ENCODE measurements around the gene MAN2A2. TPM values are rescaled to one million over a fixed set of nuclear protein-coding genes. Genes with fewer than 3 reads are reported as not detected.

MAN2A2 gene
- total and polyA plus RNA-seq, 2 experiments from 2014 or later, result 4.3 to 7.7 TPM

DNA sequence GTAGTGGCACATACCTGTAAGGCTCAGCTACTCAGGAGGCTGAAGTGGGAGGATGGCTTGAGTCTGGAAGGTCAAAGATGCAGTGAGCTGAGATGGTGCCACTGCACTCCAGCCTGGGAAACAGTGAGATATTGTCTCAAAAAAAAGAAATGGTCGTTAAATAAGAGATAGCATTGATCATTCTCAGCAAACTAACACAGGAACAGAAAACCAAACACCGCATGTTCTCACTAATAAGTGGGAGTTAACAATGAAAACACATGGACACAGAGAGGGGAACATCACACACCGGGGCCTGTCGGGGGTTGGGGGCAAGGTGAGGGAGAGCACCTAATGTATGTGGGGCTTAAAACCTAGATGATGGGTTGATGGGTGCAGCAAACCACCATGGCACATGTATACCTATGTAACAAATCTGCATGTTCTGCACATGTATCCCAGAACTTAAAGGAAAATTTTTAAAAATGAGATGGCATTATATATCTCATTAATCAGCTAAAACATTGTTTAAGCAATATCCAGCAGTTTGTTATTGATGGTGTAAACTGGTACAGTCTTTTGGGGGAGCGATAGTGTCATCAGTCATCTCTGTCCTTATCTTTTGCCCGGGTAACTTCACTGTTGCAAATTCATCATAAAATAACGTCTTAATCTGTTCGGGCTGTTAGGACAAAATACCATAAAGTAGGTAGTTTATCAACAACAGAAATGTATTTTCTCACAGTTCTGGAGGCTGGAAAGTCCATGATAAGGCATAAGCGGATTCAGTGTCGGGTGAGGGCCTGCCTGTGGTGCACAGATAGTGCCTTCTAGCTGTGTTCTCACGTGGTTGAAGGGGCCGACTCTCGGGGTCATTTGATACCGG lies 1.7 kb upstream of the MAN2A2 start:
- TF ChIP-seq EZH2phosphoT487 (IDR thresholded peaks at IDR 0.05; ENCODE audit: insufficient read depth, low read depth) (no peak), EZH2 (IDR thresholded peaks at IDR 0.05; ENCODE audit: insufficient read depth, poor library complexity, severe bottlenecking) (no peak)
- Histone ChIP-seq H2AFZ (peak overlapping the region; percentile 86), H3K9me2 (ENCODE audit: insufficient read depth) (no peaks in the 10 kb centered on the region), H3K9me3 (ENCODE audit: low read depth) (no peaks in the 10 kb centered on the region), H3K27me3 (replicated peaks; ENCODE audit: insufficient read depth) (no peaks in the 10 kb centered on the region), H3K27ac (peak overlapping the region; percentile 45; the same call in 1 of the 2 replicates), H3K9ac (peak overlapping the region; percentile 78), H3K79me2 (ENCODE audit: insufficient read depth) (no peaks in the 10 kb centered on the region), H4K20me1 (ENCODE audit: insufficient read depth) (no peaks in the 10 kb centered on the region), H3K4me2 (ENCODE audit: unreplicated experiment) (peak overlapping the region; percentile 93), H3K36me3 (ENCODE audit: low read depth) (no peaks in the 10 kb centered on the region), H3F3A (ENCODE audit: insufficient read depth) (peaks cover 10% of the 10 kb centered on the region; the same call in 1 of the 2 replicates), H3K4me1 (ENCODE audit: insufficient read depth) (peaks cover 6% of the 10 kb centered on the region; the same call in 1 of the 2 replicates), H3K4me3 (peak overlapping the region; percentile 80)
- peak; percentile 7 for DNase-seq
- 62 to 63% methylated on average over 14 of the region's 14 CpGs for WGBS, 2 experiments (ENCODE audit: low coverage in 1 of 2, low lambda C conversion rate in 2 of 2, missing lambda C conversion rate in 2 of 2)
- in situ Hi-C loops (cut with MboI), result no loop called here

DNA sequence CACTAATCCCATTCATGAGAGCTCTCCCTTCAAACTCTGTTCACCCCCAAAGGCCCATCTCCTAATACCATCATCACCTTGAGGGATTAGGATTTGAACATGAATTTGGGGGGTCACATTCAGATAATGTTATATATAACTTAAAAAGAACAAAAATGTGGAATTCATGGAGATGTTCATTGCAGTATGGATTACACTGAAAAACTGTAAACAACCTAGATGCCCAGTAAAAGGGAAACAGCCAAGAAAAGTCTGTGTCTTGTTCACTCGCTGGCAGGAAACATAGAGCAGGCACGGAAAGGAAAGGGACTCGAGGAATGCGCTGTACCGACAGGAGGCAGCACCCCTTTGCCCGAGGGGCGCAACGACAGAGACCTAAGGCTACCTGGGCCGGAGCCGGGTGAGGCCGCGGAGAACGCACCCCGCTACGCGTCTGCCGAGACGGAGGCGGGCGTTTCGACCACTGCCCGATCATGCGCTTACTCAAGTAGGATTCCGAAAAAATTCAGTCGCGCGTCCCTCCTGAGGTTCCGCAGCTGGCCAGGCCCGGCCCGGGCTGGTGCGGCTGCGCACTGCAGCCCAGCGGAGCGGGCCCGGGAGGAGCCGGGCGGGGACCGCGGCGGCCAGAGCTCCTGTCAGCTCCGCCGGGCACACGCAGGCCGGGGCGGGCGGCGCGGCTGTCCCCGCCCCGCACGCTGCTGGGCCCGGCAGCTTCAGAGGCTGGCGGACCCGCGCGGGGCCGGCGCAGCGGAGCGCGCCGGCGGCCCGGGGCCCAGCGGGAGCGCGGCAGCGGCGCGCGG lies 862 bp upstream of the MAN2A2 start:
- Histone ChIP-seq H3K4me2 (ENCODE audit: unreplicated experiment) (peak overlapping the region; percentile 93), H3K27ac (peak overlapping the region; percentile 45), H3K36me3 (ENCODE audit: low read depth) (no peaks in the 10 kb centered on the region), H3K27me3 (replicated peaks; ENCODE audit: insufficient read depth) (no peaks in the 10 kb centered on the region), H3K9ac (peak overlapping the region; percentile 78), H3K79me2 (ENCODE audit: insufficient read depth) (no peaks in the 10 kb centered on the region), H2AFZ (peak overlapping the region; percentile 86), H3K9me3 (ENCODE audit: low read depth) (no peaks in the 10 kb centered on the region), H3K4me1 (ENCODE audit: insufficient read depth) (peaks cover 6% of the 10 kb centered on the region; the same call in 1 of the 2 replicates), H3K9me2 (ENCODE audit: insufficient read depth) (no peaks in the 10 kb centered on the region), H4K20me1 (ENCODE audit: insufficient read depth) (no peaks in the 10 kb centered on the region), H3F3A (ENCODE audit: insufficient read depth) (peaks cover 10% of the 10 kb centered on the region; the same call in 1 of the 2 replicates), H3K4me3 (peak overlapping the region; percentile 80)
- TF ChIP-seq EZH2 (IDR thresholded peaks at IDR 0.05; ENCODE audit: insufficient read depth, poor library complexity, severe bottlenecking) (no peak), EZH2phosphoT487 (IDR thresholded peaks at IDR 0.05; ENCODE audit: insufficient read depth, low read depth) (no peak)
- WGBS, 2 experiments (ENCODE audit: low coverage in 1 of 2, low lambda C conversion rate in 2 of 2, missing lambda C conversion rate in 2 of 2), result 1% methylated on average over 17 to 67 of the region's 71 CpGs
- DNase-seq, result peak; percentile 90
- in situ Hi-C loops (cut with MboI), result no loop called here

DNA sequence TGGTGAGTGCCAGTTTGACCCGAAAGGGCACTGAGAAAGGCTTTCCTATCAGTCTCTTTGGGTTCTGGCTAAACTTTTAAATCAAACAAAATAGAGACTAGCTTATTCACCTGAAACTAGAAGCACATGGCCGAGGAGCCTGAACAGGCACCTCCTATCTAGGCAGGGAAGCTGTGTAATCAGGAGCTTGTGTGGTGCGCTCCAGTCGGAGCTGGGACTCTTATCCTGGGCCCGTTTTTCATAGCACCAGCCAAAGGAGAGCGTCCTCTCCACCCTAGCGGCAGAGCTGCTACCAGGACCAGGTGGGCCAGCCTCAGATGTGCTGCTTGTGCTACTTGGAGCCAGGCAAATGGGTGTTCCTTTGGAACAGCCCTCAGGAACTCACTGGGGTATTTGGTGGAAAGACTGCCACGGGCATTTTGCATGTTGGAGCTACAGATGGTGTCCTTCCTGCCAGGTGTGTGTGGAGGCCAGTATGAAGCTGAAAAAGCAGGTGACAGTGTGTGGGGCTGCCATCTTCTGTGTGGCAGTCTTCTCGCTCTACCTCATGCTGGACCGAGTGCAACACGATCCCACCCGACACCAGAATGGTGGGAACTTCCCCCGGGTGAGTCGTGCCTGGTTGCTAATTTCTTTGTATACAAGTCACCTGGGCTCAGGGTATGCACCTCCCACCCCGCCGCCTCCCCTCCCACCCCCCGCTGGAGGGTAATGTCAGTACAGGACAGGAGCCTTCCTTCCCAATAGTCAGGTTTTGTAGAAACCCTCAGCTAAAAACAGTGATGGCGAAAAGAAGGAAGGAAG lies 833 bp downstream of the MAN2A2 start:
- no peaks in the 10 kb centered on the region for H3K9me3 ChIP-seq (ENCODE audit: low read depth)
- H3K4me3 ChIP-seq, result peak overlapping the region; percentile 74
- no peak for TF ChIP-seq EZH2 (IDR thresholded peaks at IDR 0.05; ENCODE audit: insufficient read depth, poor library complexity, severe bottlenecking)
- no peak for TF ChIP-seq EZH2phosphoT487 (IDR thresholded peaks at IDR 0.05; ENCODE audit: insufficient read depth, low read depth)
- peak overlapping the region; percentile 92 for H2AFZ ChIP-seq
- H3K79me2 ChIP-seq (ENCODE audit: insufficient read depth), result no peaks in the 10 kb centered on the region
- H3K36me3 ChIP-seq (ENCODE audit: low read depth), result no peaks in the 10 kb centered on the region
- H3K9ac ChIP-seq, result peak overlapping the region; percentile 70
- H3K27me3 ChIP-seq (replicated peaks; ENCODE audit: insufficient read depth), result no peaks in the 10 kb centered on the region
- H3K4me2 ChIP-seq (ENCODE audit: unreplicated experiment), result peak overlapping the region; percentile 89
- H3K9me2 ChIP-seq (ENCODE audit: insufficient read depth), result no peaks in the 10 kb centered on the region
- no peak for DNase-seq
- WGBS, 2 experiments (ENCODE audit: low coverage in 1 of 2, low lambda C conversion rate in 2 of 2, missing lambda C conversion rate in 2 of 2), result 78 to 84% methylated on average over 18 of the region's 18 CpGs
- in situ Hi-C loops (cut with MboI), result no loop called here
- H3K27ac ChIP-seq, result no peak overlapping the region
- H3F3A ChIP-seq (ENCODE audit: insufficient read depth), result peaks cover 10% of the 10 kb centered on the region; the same call in 1 of the 2 replicates
- no peaks in the 10 kb centered on the region for H4K20me1 ChIP-seq (ENCODE audit: insufficient read depth)
- H3K4me1 ChIP-seq (ENCODE audit: insufficient read depth), result peaks cover 6% of the 10 kb centered on the region; the same call in 1 of the 2 replicates

Measured in GM23248 (cell line).